Skeletal muscle tissue (tissue), 4 donors: Measurements from ENCODE around the gene SF3B2. TPM values are rescaled to one million over a fixed set of nuclear protein-coding genes. Genes with fewer than 3 reads are reported as not detected.
"Not testable (repeated sequence)": the region's sequence is repeated elsewhere in the genome, so short reads cannot be mapped to it uniquely, and the experiment has no call there.

ENCODE experiments used
- H3K27ac ChIP-seq: one replicate; pipeline ENCODE4 v1.7.0; 2013; ENCODE audit warnings: mild to moderate bottlenecking, low read depth, low read length, inconsistent platforms
- H3K27me3 ChIP-seq, 3 donors: one replicate each; pipeline ENCODE4 v1.7.0; 2013; ENCODE audit warnings: low read length in 3 of 3; ENCODE audit not compliant: control insufficient read depth in 3 of 3, insufficient read depth in 3 of 3
- H3K36me3 ChIP-seq, 3 donors: one replicate each; pipeline ENCODE4 v1.7.0; 2013; ENCODE audit warnings: low read length in 3 of 3; ENCODE audit not compliant: control insufficient read depth in 3 of 3, insufficient read depth in 3 of 3
- H3K4me1 ChIP-seq, 3 donors: one replicate each; pipeline ENCODE4 v1.7.0; 2013; ENCODE audit warnings: low read length in 3 of 3, mild to moderate bottlenecking in 3 of 3; ENCODE audit not compliant: control insufficient read depth in 3 of 3, insufficient read depth in 3 of 3
- H3K4me3 ChIP-seq, 3 donors: one replicate each; pipeline ENCODE4 v1.7.0; 2013; ENCODE audit warnings: low read length in 3 of 3
- H3K9ac ChIP-seq, 3 donors: one replicate each; pipeline ENCODE4 v1.7.0; 2013; ENCODE audit warnings: low read length in 3 of 3, mild to moderate bottlenecking in 3 of 3, moderate library complexity in 2 of 3, low read depth in 1 of 3
- H3K9me3 ChIP-seq, 3 donors: one replicate each; pipeline ENCODE4 v1.7.0; 2013; ENCODE audit warnings: low read length in 3 of 3; ENCODE audit not compliant: control insufficient read depth in 3 of 3
- total RNA-seq: library from RNA; depleted of rRNA; stranded (reverse); fragments of >200 nt; gene quantifications from one replicate; pipeline ENCODE4 v1.2.3, GENCODE V29; 2014
- donor health status: Osteomylitis.

Gene SF3B2
- total RNA-seq, 1 donor from 2014 or later = 62.1 TPM

- no peak overlapping the region for H3K4me3 ChIP-seq
- H3K4me1 ChIP-seq = peaks cover 14 to 37% (median 29%) of the 10 kb centered on the region in 3 donors
- H3K9me3 ChIP-seq = no peaks in the 10 kb centered on the region
- peaks cover 18 to 23% (median 22%) of the 10 kb centered on the region in 3 donors for H3K27me3 ChIP-seq
- H3K36me3 ChIP-seq = peaks cover 14 to 23% (median 14%) of the 10 kb centered on the region in 3 donors
- H3K9ac ChIP-seq = no peak overlapping the region
- H3K27ac ChIP-seq = no peak overlapping the region
These were observed 43.6 kb upstream of the SF3B2 start for GRCh38 chr11:66008468-66009101.

- not testable (repeated sequence) for H3K9me3 ChIP-seq, H3K27ac ChIP-seq, H3K4me3 ChIP-seq, H3K9ac ChIP-seq
- Histone ChIP-seq H3K36me3 (peaks cover 3 to 11% (median 4%) of the 10 kb centered on the region in 3 donors), H3K27me3 (peaks cover 18 to 27% (median 26%) of the 10 kb centered on the region in 3 donors), H3K4me1 (peaks cover 10 to 29% (median 24%) of the 10 kb centered on the region in 3 donors)
These were observed 42.1 kb upstream of the SF3B2 start for GRCh38 chr11:66010036-66010435.

GRCh38 chr11:66011239-66011784, 40.9 kb upstream of the SF3B2 start:
- no peaks in the 10 kb centered on the region for H3K9me3 ChIP-seq
- H3K27ac ChIP-seq = no peak overlapping the region
- H3K36me3 ChIP-seq = peaks cover 0 to 4% (median 0%) of the 10 kb centered on the region in 3 donors
- no peak overlapping the region for H3K4me3 ChIP-seq
- H3K27me3 ChIP-seq = peaks cover 18 to 27% (median 26%) of the 10 kb centered on the region in 3 donors
- peaks cover 18 to 40% (median 34%) of the 10 kb centered on the region in 3 donors for H3K4me1 ChIP-seq
- peak overlapping the region in 1 of 3 donors; percentile 33 for H3K9ac ChIP-seq

DNA sequence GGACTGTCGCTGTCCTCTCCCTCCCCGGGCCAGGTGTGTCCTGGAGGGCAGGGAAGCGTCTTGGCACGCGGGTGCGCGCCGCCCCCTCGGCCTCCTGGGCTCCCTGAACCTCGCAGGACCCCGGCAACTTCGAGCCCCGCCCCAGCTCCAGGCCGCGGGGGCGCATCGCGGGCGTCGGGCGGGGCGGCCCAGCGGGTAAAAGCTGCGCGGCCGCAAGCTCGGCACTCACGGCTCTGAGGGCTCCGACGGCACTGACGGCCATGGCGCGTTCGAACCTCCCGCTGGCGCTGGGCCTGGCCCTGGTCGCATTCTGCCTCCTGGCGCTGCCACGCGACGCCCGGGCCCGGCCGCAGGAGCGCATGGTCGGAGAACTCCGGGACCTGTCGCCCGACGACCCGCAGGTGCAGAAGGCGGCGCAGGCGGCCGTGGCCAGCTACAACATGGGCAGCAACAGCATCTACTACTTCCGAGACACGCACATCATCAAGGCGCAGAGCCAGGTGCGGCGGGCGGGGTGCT, 40.3 kb upstream of the SF3B2 start, which contains the start of gene CST6:
Gene CST6, plus strand, starts transcription at position 224 of the 519 bp plus-strand sequence. Its CDS starts 37 bp downstream, at position 261.
- peak within 1 kb of the TSS in 1 of 3 donors; percentile 33 for H3K9ac ChIP-seq
- H3K36me3 ChIP-seq = no peaks in the 10 kb centered on the region
- H3K4me3 ChIP-seq = peak within 1 kb of the TSS in 1 of 3 donors; percentile 22
- H3K27me3 ChIP-seq = peaks cover 18 to 27% (median 26%) of the 10 kb centered on the region in 3 donors
- H3K9me3 ChIP-seq = no peaks in the 10 kb centered on the region
- peaks cover 18 to 38% (median 31%) of the 10 kb centered on the region in 3 donors for H3K4me1 ChIP-seq
- H3K27ac ChIP-seq = no peak within 1 kb of the TSS

DNA sequence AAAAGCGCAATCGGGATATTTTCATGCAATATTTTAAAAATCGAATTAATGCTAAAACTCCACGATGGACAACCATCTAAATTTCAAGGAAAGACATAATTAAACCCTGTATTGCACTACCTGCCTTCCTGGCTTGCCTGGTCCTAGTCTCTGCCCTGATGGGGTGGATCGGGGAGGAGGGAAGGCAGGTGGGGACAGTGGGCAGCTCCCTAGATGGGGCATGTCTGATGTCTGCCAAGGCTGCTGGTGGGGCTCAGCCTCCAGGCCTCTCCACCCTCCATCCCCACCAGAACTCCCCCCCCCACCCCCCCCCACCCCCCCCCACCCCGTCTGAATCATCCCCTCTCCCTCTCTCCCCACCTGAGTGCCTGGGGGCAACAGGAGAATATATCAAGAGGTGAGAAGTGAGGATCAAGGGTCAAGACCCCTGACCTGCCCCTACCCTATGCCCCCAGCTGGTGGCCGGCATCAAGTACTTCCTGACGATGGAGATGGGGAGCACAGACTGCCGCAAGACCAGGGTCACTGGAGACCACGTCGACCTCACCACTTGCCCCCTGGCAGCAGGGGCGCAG, 39.7 kb upstream of the SF3B2 start:
- Histone ChIP-seq H3K36me3 (no peaks in the 10 kb centered on the region), H3K27me3 (peaks cover 18 to 27% (median 26%) of the 10 kb centered on the region in 3 donors), H3K4me1 (peaks cover 14 to 32% (median 25%) of the 10 kb centered on the region in 3 donors), H3K9ac (no peak overlapping the region), H3K9me3 (no peaks in the 10 kb centered on the region), H3K27ac (no peak overlapping the region), H3K4me3 (no peak overlapping the region)

GRCh38 chr11:66012946-66013761, 39.0 kb upstream of the SF3B2 start:
- no peak overlapping the region for H3K9ac ChIP-seq
- H3K4me3 ChIP-seq = no peak overlapping the region
- no peaks in the 10 kb centered on the region for H3K36me3 ChIP-seq
- peaks cover 18 to 27% (median 26%) of the 10 kb centered on the region in 3 donors for H3K27me3 ChIP-seq
- H3K27ac ChIP-seq = no peak overlapping the region
- no peaks in the 10 kb centered on the region for H3K9me3 ChIP-seq
- H3K4me1 ChIP-seq = peaks cover 14 to 27% (median 19%) of the 10 kb centered on the region in 3 donors

DNA sequence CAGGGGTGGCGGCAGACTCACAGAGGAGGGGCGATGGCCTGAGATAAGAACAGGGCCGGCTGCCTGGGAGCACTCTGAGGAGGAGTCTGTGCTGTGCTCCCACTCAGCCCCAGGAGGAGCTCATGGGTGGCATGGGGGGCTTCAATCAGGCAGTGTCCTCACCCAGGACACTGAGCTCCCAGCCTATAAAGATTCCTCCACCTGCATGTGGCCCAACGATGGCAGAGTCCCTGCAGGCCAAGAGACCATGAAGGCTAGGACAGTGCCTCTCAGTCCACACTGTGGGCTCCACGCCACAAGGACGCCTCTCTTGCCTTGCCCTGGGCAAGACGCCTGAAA, 38.4 kb upstream of the SF3B2 start:
- H3K4me1 ChIP-seq = peaks cover 14 to 27% (median 19%) of the 10 kb centered on the region in 3 donors
- H3K36me3 ChIP-seq = no peaks in the 10 kb centered on the region
- H3K9ac ChIP-seq = no peak overlapping the region
- H3K4me3 ChIP-seq = no peak overlapping the region
- no peak overlapping the region for H3K27ac ChIP-seq
- H3K9me3 ChIP-seq = no peaks in the 10 kb centered on the region
- peaks cover 18 to 27% (median 26%) of the 10 kb centered on the region in 3 donors for H3K27me3 ChIP-seq

DNA sequence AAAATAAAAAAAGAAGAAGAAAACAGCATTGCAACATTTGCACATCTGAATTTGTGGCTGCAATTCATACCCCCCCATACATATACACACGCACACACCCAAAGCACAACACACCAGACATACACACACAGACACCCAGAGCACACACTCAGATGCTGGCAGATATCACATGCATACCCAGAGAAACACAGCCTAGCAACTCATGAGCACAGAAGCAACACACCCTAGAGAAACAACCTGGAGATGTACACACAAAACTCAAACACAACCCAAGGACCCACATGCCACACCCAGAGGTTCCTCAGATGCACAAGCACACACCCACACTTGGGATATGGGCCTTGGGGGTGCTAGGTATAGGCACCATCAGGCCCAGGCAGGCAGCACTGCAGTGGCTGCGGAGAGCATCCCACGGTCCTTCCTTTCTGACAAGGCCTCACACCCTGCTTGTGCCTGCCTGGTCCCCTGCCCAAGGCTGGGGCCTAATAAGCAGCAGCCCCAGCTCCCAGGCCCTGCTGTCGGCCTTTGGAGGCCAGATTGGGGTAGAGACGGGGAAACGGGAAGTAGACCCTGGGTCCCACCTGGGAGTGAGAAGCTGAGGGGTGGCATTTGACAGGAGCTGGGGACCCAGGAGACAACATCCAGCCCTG, 37.2 kb upstream of the SF3B2 start:
- Histone ChIP-seq H3K27me3 (peaks cover 18 to 27% (median 26%) of the 10 kb centered on the region in 3 donors), H3K36me3 (no peaks in the 10 kb centered on the region), H3K9me3 (no peaks in the 10 kb centered on the region), H3K9ac (peak overlapping the region; percentile 23 to 70 (median 30)), H3K4me3 (peak overlapping the region in 1 of 3 donors; percentile 29), H3K27ac (peak overlapping the region; percentile 51), H3K4me1 (peaks cover 14 to 27% (median 19%) of the 10 kb centered on the region in 3 donors)

GRCh38 chr11:66015454-66015881, 36.7 kb upstream of the SF3B2 start:
- H3K36me3 ChIP-seq = no peaks in the 10 kb centered on the region
- peak overlapping the region; percentile 51 for H3K27ac ChIP-seq
- no peaks in the 10 kb centered on the region for H3K9me3 ChIP-seq
- H3K9ac ChIP-seq = peak overlapping the region in 2 of 3 donors; percentile 23 to 70
- H3K4me3 ChIP-seq = peak overlapping the region; percentile 31 to 52 (median 46)
- peaks cover 18 to 27% (median 26%) of the 10 kb centered on the region in 3 donors for H3K27me3 ChIP-seq
- peaks cover 14 to 27% (median 19%) of the 10 kb centered on the region in 3 donors for H3K4me1 ChIP-seq
